Loucy (cell line): ENCODE data around the gene VLDLR.

Experiments
- CTCF ChIP-seq: fragments of 200-600 bp; sonication (generic); conservative IDR thresholded peaks from 2 replicates; pipeline ENCODE4 v1.5.1; 2014; ENCODE audit warnings: mild to moderate bottlenecking, antibody characterized with exemption, low read length
- EZH2phosphoT487 ChIP-seq: fragments of 200-600 bp; IDR thresholded peaks from 2 replicates; pipeline ENCODE4 v1.6.1; 2018; ENCODE audit warnings: antibody characterized with exemption, mild to moderate bottlenecking, moderate library complexity, borderline replicate concordance

- TF ChIP-seq CTCF (no peak), EZH2phosphoT487 (no peak)
These were observed 79.4 kb downstream of the VLDLR start for GRCh38 chr9:2700909-2701550.
